ENCODE data around the gene ILK.

- TF ChIP-seq CTCF (IDR thresholded peaks at IDR 0.05; ENCODE audit: low read depth, low read length), result no peak
- no peak for TF ChIP-seq EZH2phosphoT487 (IDR thresholded peaks at IDR 0.05; ENCODE audit: low read depth)
Observed at GRCh38 chr11:6634534-6634933, 31.0 kb downstream of the ILK start.
